Neuronal stem cell (in vitro differentiated cells): ENCODE measurements around the gene SLC25A3.
A peak's percentile ranks its signal among the peaks of the same experiment; 100 is the strongest.
"Not testable (repeated sequence)": the region's sequence is repeated elsewhere in the genome, so short reads cannot be mapped to it uniquely, and the experiment has no call there.

Experiments
- DNase-seq: peaks from one replicate; pipeline ENCODE4 v3.0.0-alpha.2; 2013; ENCODE audit warnings: low spot score
- H2AFZ ChIP-seq: one replicate; pipeline ENCODE4 v1.6.1; 2013; ENCODE audit warnings: mild to moderate bottlenecking, low read length, inconsistent platforms
- H2AK5ac ChIP-seq: 2 replicates; pipeline ENCODE4 v1.6.1; 2013; ENCODE audit warnings: low read depth, mild to moderate bottlenecking, inconsistent platforms, low read length, moderate library complexity, mixed read lengths
- H2BK120ac ChIP-seq: 2 replicates; pipeline ENCODE4 v1.6.1; 2013; ENCODE audit warnings: low read depth, mild to moderate bottlenecking, inconsistent platforms, low read length, moderate library complexity, mixed read lengths
- H2BK12ac ChIP-seq: one replicate; pipeline ENCODE4 v1.6.1; 2013; ENCODE audit warnings: low read length, inconsistent platforms
- H2BK15ac ChIP-seq: 2 replicates; pipeline ENCODE4 v1.6.1; 2013; ENCODE audit warnings: mild to moderate bottlenecking, low read length, inconsistent platforms, mixed read lengths
- H2BK5ac ChIP-seq: one replicate; pipeline ENCODE4 v1.6.1; 2013; ENCODE audit warnings: inconsistent platforms, mild to moderate bottlenecking, low read length, moderate library complexity
- H3K14ac ChIP-seq: one replicate; pipeline ENCODE4 v1.6.1; 2013; ENCODE audit warnings: low read length, inconsistent platforms
- H3K18ac ChIP-seq: 2 replicates; pipeline ENCODE4 v1.6.1; 2013; ENCODE audit warnings: low read length, inconsistent platforms
- H3K23ac ChIP-seq: 2 replicates; pipeline ENCODE4 v1.6.1; 2013; ENCODE audit warnings: low read depth, mild to moderate bottlenecking, mixed read lengths, low read length, inconsistent platforms; ENCODE audit not compliant: poor library complexity
- H3K27ac ChIP-seq: replicated peaks from 3 replicates; pipeline ENCODE4 v1.5.1; 2013; ENCODE audit warnings: low read length, inconsistent platforms
- H3K27me3 ChIP-seq, 3 experiments: 2 replicates each; pipeline ENCODE4 v1.6.1; 2013; ENCODE audit warnings: low read length in 3 of 3, mild to moderate bottlenecking in 2 of 3, inconsistent platforms in 1 of 3, low read depth in 1 of 3, mixed read lengths in 1 of 3, moderate library complexity in 1 of 3; ENCODE audit not compliant: control insufficient read depth in 3 of 3, insufficient read depth in 3 of 3
- H3K36me3 ChIP-seq, 2 donors: replicated peaks in 1 of 2; 2 replicates each; pipeline ENCODE4 v1.6.1; 2013; ENCODE audit warnings: low read length in 2 of 2; ENCODE audit not compliant: control insufficient read depth in 2 of 2, insufficient read depth in 2 of 2
- H3K4ac ChIP-seq: 2 replicates; pipeline ENCODE4 v1.6.1; 2013; ENCODE audit warnings: inconsistent platforms, mild to moderate bottlenecking, low read length, moderate library complexity
- H3K4me1 ChIP-seq, 2 donors: 1 replicate in 1 of 2; 2 replicates in 1 of 2; pipeline ENCODE4 v1.6.1; 2013; ENCODE audit warnings: low read length in 2 of 2, low read depth in 1 of 2; ENCODE audit not compliant: control insufficient read depth in 2 of 2, insufficient read depth in 1 of 2
- H3K4me2 ChIP-seq: one replicate; pipeline ENCODE4 v1.6.1; 2013; ENCODE audit warnings: mild to moderate bottlenecking, low read length, inconsistent platforms; ENCODE audit not compliant: insufficient read depth, poor library complexity, severe bottlenecking
- H3K4me3 ChIP-seq, 2 donors: 2 replicates each; pipeline ENCODE4 v1.5.1; 2013; ENCODE audit warnings: low read length in 2 of 2, mild to moderate bottlenecking in 2 of 2, inconsistent platforms in 1 of 2, moderate library complexity in 1 of 2
- H3K79me1 ChIP-seq: one replicate; pipeline ENCODE4 v1.6.1; 2013; ENCODE audit warnings: low read depth, mild to moderate bottlenecking, inconsistent platforms, low read length, moderate library complexity
- H3K9ac ChIP-seq: one replicate; pipeline ENCODE4 v1.6.1; 2013; ENCODE audit warnings: mild to moderate bottlenecking, low read depth, low read length, inconsistent platforms; ENCODE audit not compliant: poor library complexity
- H3K9me3 ChIP-seq, 2 donors: replicated peaks in 1 of 2; 2 replicates each; pipeline versions ENCODE3 to v1.6.1; 2013; ENCODE audit warnings: low read length in 2 of 2, mild to moderate bottlenecking in 2 of 2, inconsistent platforms in 1 of 2, low read depth in 1 of 2, mixed read lengths in 1 of 2, moderate library complexity in 1 of 2; ENCODE audit not compliant: control insufficient read depth in 2 of 2, insufficient read depth in 1 of 2
- H4K8ac ChIP-seq: one replicate; pipeline ENCODE4 v1.6.1; 2013; ENCODE audit warnings: low read depth, mild to moderate bottlenecking, inconsistent platforms, low read length, moderate library complexity
- H4K91ac ChIP-seq: one replicate; pipeline ENCODE4 v1.6.1; 2013; ENCODE audit warnings: low read length, low read depth, mild to moderate bottlenecking, inconsistent platforms; ENCODE audit not compliant: poor library complexity
- WGBS, 2 donors: extraction: QIAGEN DNeasy Blood & Tissue Kit; methylation state at CpG; one replicate each; pipeline ENCODE4 v1.1.7; 2013; ENCODE audit warnings: missing lambda C conversion rate in 2 of 2, mixed read lengths in 1 of 2; ENCODE audit not compliant: insufficient read length in 2 of 2, insufficient replicate concordance in 1 of 2; ENCODE audit errors: extremely low coverage in 2 of 2; 5-methylcytosine and 5-hydroxymethylcytosine counted together

Gene SLC25A3

DNA sequence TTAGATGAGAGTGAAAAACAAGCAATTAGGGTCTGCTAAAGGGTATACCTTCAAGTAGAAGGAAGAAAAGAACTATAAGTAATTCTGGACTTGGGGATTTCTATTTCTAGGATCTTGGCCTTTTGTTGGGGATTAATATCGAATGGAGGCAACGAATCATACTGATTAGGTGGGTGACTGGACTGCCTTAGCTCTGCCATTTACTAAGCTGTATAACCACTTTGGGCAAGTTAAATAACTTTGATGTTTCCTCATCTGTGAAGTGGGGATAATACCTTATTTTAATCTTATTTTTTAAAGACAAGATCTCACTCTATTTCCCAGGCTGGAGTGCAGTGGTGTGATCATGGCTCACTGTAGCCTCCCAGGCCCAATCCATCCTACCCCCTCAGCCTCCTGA, 44.5 kb downstream of the SLC25A3 start:
- no peaks in the 10 kb centered on the region for H3K27me3 ChIP-seq
- H3K23ac ChIP-seq = no peak overlapping the region
- H3K4me3 ChIP-seq = no peak overlapping the region
- H3K14ac ChIP-seq = no peak overlapping the region
- H4K91ac ChIP-seq = no peak overlapping the region
- H3K36me3 ChIP-seq = peaks cover 0 to 70% of the 10 kb centered on the region in 2 donors
- no peaks in the 10 kb centered on the region for H3K4me1 ChIP-seq
- no peak overlapping the region for H3K9ac ChIP-seq
- H2BK12ac ChIP-seq = no peak overlapping the region
- no peak overlapping the region for H3K4me2 ChIP-seq
- no peak overlapping the region for H2AFZ ChIP-seq
- H3K18ac ChIP-seq = no peak overlapping the region
- no peak overlapping the region for H2BK15ac ChIP-seq
- H2AK5ac ChIP-seq = no peak overlapping the region
- H4K8ac ChIP-seq = no peak overlapping the region
- H3K79me1 ChIP-seq = no peaks in the 10 kb centered on the region
- H3K27ac ChIP-seq = no peak overlapping the region
- no peak overlapping the region for H3K4ac ChIP-seq
- WGBS, 2 donors = no CpG with 5 or more reads among the region's 2 CpGs
- H2BK120ac ChIP-seq = no peak overlapping the region
- H2BK5ac ChIP-seq = no peak overlapping the region
- H3K9me3 ChIP-seq = peaks cover 0 to 5% of the 10 kb centered on the region in 2 donors
- no peak for DNase-seq

DNA sequence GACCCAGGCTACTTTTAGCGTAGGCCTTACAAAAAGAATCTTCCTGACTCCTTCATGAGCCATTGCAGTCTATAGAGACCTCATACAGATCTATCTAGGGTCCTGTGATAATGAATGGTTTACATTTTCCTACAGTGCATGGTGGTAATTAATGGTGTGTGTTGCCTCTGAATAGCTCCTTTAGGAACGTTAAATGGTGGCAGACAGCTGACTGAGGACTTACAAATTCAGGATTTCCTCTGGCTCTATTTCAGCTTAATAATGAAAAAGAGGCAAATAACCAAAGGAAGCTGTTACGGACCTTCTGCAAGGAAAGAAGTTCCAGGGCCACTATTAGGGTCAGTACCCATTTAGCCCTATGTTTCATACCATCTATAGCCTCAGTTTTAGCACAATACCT, 46.0 kb downstream of the SLC25A3 start:
- Histone ChIP-seq H2AFZ (no peak overlapping the region), H3K36me3 (peaks cover 0 to 57% of the 10 kb centered on the region in 2 donors), H3K27me3 (no peaks in the 10 kb centered on the region), H3K4me1 (no peaks in the 10 kb centered on the region), H3K23ac (no peak overlapping the region), H3K4ac (no peak overlapping the region), H3K18ac (no peak overlapping the region), H3K9me3 (peaks cover 0 to 5% of the 10 kb centered on the region in 2 donors), H2AK5ac (no peak overlapping the region), H2BK12ac (no peak overlapping the region), H2BK120ac (no peak overlapping the region), H2BK5ac (no peak overlapping the region), H3K27ac (no peak overlapping the region), H3K14ac (no peak overlapping the region), H3K4me3 (no peak overlapping the region), H3K4me2 (no peak overlapping the region), H4K91ac (no peak overlapping the region), H3K79me1 (no peaks in the 10 kb centered on the region), H2BK15ac (no peak overlapping the region), H4K8ac (no peak overlapping the region), H3K9ac (no peak overlapping the region)
- no CpG with 5 or more reads among the region's 3 CpGs for WGBS, 2 donors
- no peak for DNase-seq

DNA sequence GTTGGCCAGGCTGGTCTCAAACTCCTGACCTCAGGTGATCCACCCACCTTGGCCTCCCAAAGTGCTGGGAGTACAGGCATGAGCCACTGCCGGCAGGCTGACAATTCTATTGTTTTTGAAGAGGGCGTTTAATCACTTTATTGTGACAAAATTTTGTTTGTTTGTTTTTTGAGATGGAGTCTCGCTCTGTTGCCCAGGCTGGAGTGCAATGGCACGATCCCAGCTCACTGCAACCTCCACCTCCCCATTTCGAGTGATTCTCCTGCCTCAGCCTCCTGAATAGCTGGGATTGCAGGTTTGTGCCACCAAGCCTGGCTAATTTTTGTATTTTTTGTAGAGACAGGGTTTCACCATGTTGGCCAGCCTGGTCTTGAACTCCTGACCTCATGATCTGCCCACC, 49.3 kb downstream of the SLC25A3 start:
- H2BK15ac ChIP-seq, H4K8ac ChIP-seq, H3K79me1 ChIP-seq, H2BK120ac ChIP-seq, H3K18ac ChIP-seq, H3K4ac ChIP-seq, H3K4me1 ChIP-seq, H2BK5ac ChIP-seq, H3K14ac ChIP-seq, H4K91ac ChIP-seq, DNase-seq, H3K23ac ChIP-seq, H2AFZ ChIP-seq, H2AK5ac ChIP-seq, H3K4me2 ChIP-seq, H3K27me3 ChIP-seq, H3K27ac ChIP-seq, H3K9ac ChIP-seq, H2BK12ac ChIP-seq, H3K9me3 ChIP-seq: not testable (repeated sequence)
- WGBS, 2 donors = no CpG with 5 or more reads among the region's 5 CpGs
- Histone ChIP-seq H3K36me3 (peaks cover 0 to 47% of the 10 kb centered on the region in 2 donors), H3K4me3 (peak overlapping the region in 1 of 2 donors; percentile 90)

DNA sequence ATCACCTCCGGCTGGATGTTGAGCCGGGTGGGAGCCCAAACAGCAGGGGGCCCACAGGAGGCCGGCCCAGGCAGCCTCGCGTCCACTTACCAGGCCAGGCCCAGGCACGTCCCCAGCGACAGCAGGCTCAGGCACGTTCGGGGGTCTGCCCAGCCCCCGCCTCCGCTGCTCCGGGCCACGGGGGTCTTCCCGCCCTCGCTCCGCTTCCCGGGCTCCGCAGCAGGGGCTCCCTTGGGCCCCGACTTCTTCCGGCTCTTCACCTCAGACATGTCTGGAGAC, 50.9 kb downstream of the SLC25A3 start:
- no peak overlapping the region for H4K8ac ChIP-seq
- peak overlapping the region; percentile 98 for H2BK5ac ChIP-seq
- no peak overlapping the region for H2BK12ac ChIP-seq
- no peak overlapping the region for H4K91ac ChIP-seq
- H3K4me1 ChIP-seq = no peaks in the 10 kb centered on the region
- no peaks in the 10 kb centered on the region for H3K27me3 ChIP-seq
- H3K9me3 ChIP-seq = peaks cover 0 to 5% of the 10 kb centered on the region in 2 donors
- H2BK15ac ChIP-seq = peak overlapping the region; percentile 89
- peak overlapping the region; percentile 92 for H3K9ac ChIP-seq
- no peak for DNase-seq
- peak overlapping the region; percentile 90 to 99 for H3K4me3 ChIP-seq
- H3K36me3 ChIP-seq = peaks cover 1 to 49% of the 10 kb centered on the region in 2 donors
- peaks cover 2% of the 10 kb centered on the region for H3K79me1 ChIP-seq
- H3K27ac ChIP-seq = peak overlapping the region; percentile 99
- peak overlapping the region; percentile 97 for H3K18ac ChIP-seq
- peak overlapping the region; percentile 57 for H3K4me2 ChIP-seq
- H3K4ac ChIP-seq = no peak overlapping the region
- no CpG with 5 or more reads among the region's 20 CpGs for WGBS, 2 donors
- H2BK120ac ChIP-seq = no peak overlapping the region
- peak overlapping the region; percentile 85 for H2AFZ ChIP-seq
- H2AK5ac ChIP-seq = peak overlapping the region; percentile 84
- peak overlapping the region; percentile 93 for H3K23ac ChIP-seq
- H3K14ac ChIP-seq = peak overlapping the region; percentile 94
